HG03521 (cell line): ENCODE measurements around the gene ADARB1.

Experiments
- ATAC-seq: cut with Tn5 transposase; IDR thresholded peaks from one replicate; pipeline ENCODE4 v1.9.1; 2021; ENCODE audit warnings: mild to moderate bottlenecking, moderate library complexity; ENCODE audit not compliant: unreplicated experiment

ADARB1 gene

GRCh38 chr21:45037986-45038385 lies 36.4 kb upstream of the ADARB1 start:
- ATAC-seq = no peak

GRCh38 chr21:45039317-45040156 lies 34.8 kb upstream of the ADARB1 start:
- no peak for ATAC-seq

GRCh38 chr21:45040157-45040711 lies 34.1 kb upstream of the ADARB1 start:
- ATAC-seq = no peak

GRCh38 chr21:45040739-45041138 lies 33.6 kb upstream of the ADARB1 start:
- ATAC-seq = no peak

GRCh38 chr21:45041351-45041805 lies 33.0 kb upstream of the ADARB1 start:
- ATAC-seq = no peak

- no peak for ATAC-seq
Measured at GRCh38 chr21:45041984-45042663, 32.3 kb upstream of the ADARB1 start.

GRCh38 chr21:45042664-45043161 lies 31.7 kb upstream of the ADARB1 start:
- ATAC-seq = no peak

- ATAC-seq = no peak
Measured at GRCh38 chr21:45043541-45044020, 30.8 kb upstream of the ADARB1 start.

GRCh38 chr21:45045481-45045880 lies 28.9 kb upstream of the ADARB1 start:
- ATAC-seq = no peak

- no peak for ATAC-seq
Measured at GRCh38 chr21:45047257-45047656, 27.1 kb upstream of the ADARB1 start.

GRCh38 chr21:45048026-45048698 lies 26.2 kb upstream of the ADARB1 start:
- ATAC-seq = no peak

- ATAC-seq = no peak
Measured at GRCh38 chr21:45048968-45049367, 25.4 kb upstream of the ADARB1 start.

GRCh38 chr21:45049714-45050344 lies 24.6 kb upstream of the ADARB1 start:
- no peak for ATAC-seq

- ATAC-seq = no peak
Measured at GRCh38 chr21:45050345-45050796, 24.0 kb upstream of the ADARB1 start.

GRCh38 chr21:45050797-45051489 lies 23.4 kb upstream of the ADARB1 start:
- ATAC-seq = no peak

- ATAC-seq = no peak
Measured at GRCh38 chr21:45051580-45052434, 22.6 kb upstream of the ADARB1 start.

GRCh38 chr21:45052960-45053359 lies 21.4 kb upstream of the ADARB1 start:
- no peak for ATAC-seq

GRCh38 chr21:45053561-45054226 lies 20.7 kb upstream of the ADARB1 start:
- no peak for ATAC-seq
